ENCODE data around the gene INPP4B. TPM values are rescaled to one million over a fixed set of nuclear protein-coding genes. Genes with fewer than 3 reads are reported as not detected.

The INPP4B gene
- polyA plus RNA-seq, 1 experiment, result 18.1 TPM

DNA sequence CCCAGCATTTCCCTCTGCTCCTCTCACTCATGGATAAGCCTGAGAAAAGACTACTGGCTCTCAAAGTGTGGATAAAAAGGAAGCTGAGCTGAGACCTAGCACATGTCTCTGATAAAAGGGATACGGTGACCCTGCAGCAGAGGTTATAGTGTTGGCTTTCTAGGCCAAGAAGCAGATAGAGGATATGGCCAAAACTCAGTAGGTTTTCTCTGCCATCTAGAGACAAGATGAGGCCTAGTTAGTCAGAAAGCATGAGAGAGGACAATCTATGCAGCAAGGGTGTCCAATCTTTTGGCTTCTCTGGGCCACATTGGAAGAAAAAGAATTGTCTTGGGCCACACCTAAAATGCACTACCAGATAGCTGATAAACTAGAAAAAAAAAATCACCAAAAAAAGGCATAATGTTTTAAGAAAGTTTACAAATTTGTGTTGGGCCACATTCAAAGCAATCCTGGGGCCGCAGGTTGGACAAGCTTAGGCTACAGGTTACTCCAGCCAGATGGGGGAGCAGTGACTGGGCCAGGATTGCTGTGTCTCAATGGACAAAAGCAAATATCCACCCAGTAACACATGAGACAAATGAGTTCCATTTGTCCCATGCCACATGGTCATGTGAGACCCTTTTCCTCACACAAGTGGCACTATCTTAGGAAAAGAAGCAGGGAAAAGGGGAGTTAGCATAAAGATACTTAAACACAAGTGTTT lies 411.4 kb downstream of the INPP4B start:
- Histone ChIP-seq H3K36me3 (ENCODE audit: control insufficient read depth, insufficient read depth, low read length) (no peaks in the 10 kb centered on the region), H3K4me3 (ENCODE audit: low read depth, low read length) (no peak overlapping the region), H3K27me3 (ENCODE audit: control insufficient read depth, insufficient read depth, low read length) (no peaks in the 10 kb centered on the region)
- POLR2A ChIA-PET, result no interaction called here
- TF ChIP-seq, protein P1, sequence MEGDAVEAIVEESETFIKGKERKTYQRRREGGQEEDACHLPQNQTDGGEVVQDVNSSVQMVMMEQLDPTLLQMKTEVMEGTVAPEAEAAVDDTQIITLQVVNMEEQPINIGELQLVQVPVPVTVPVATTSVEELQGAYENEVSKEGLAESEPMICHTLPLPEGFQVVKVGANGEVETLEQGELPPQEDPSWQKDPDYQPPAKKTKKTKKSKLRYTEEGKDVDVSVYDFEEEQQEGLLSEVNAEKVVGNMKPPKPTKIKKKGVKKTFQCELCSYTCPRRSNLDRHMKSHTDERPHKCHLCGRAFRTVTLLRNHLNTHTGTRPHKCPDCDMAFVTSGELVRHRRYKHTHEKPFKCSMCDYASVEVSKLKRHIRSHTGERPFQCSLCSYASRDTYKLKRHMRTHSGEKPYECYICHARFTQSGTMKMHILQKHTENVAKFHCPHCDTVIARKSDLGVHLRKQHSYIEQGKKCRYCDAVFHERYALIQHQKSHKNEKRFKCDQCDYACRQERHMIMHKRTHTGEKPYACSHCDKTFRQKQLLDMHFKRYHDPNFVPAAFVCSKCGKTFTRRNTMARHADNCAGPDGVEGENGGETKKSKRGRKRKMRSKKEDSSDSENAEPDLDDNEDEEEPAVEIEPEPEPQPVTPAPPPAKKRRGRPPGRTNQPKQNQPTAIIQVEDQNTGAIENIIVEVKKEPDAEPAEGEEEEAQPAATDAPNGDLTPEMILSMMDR (IDR thresholded peaks at IDR 0.05; ENCODE audit: insufficient read depth, low read depth, low read length), result no peak
- DNase-seq (ENCODE audit: low read depth), result no peak
- CTCF ChIA-PET, result no interaction called here

- ChIA-PET CTCF (no interaction called here), POLR2A (no interaction called here)
- TF ChIP-seq, protein P1 (IDR thresholded peaks at IDR 0.05; ENCODE audit: insufficient read depth, low read depth, low read length), result no peak
- Histone ChIP-seq H3K4me3 (ENCODE audit: low read depth, low read length) (no peak overlapping the region), H3K36me3 (ENCODE audit: control insufficient read depth, insufficient read depth, low read length) (no peaks in the 10 kb centered on the region), H3K27me3 (ENCODE audit: control insufficient read depth, insufficient read depth, low read length) (no peaks in the 10 kb centered on the region)
- no peak for DNase-seq (ENCODE audit: low read depth)
Measured at GRCh38 chr4:142428715-142429114, 417.4 kb downstream of the INPP4B start.

DNA sequence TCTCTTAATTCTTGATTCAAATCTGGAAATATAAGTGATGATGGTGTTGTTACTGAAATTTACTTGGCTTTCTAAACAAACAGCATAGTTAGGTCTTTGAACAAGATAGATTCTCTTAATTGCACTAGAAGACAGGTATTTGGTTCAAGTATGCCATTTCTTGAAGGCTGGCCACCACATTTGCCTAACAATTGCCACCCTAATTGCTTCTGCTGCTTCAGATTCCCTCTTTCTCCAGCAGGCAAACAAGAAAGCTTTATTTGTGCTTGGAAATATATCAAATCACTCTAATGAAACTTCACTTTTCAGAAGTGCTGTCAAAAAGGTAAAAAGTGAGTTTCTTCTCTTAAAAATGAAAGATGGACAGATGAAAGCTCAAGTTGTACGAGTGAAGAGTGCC lies 418.6 kb downstream of the INPP4B start:
- H3K4me3 ChIP-seq (ENCODE audit: low read depth, low read length), result no peak overlapping the region
- DNase-seq (ENCODE audit: low read depth), result no peak
- POLR2A ChIA-PET, result no interaction called here
- H3K36me3 ChIP-seq (ENCODE audit: control insufficient read depth, insufficient read depth, low read length), result no peaks in the 10 kb centered on the region
- CTCF ChIA-PET, result interaction anchor here (0.8 kb wide), 1 partner anchor 68 kb away, joined by 3 read pairs; no protein-coding TSS in a partner anchor
- H3K27me3 ChIP-seq (ENCODE audit: control insufficient read depth, insufficient read depth, low read length), result no peaks in the 10 kb centered on the region
- TF ChIP-seq, protein P1 (IDR thresholded peaks at IDR 0.05; ENCODE audit: insufficient read depth, low read depth, low read length), result no peak

DNA sequence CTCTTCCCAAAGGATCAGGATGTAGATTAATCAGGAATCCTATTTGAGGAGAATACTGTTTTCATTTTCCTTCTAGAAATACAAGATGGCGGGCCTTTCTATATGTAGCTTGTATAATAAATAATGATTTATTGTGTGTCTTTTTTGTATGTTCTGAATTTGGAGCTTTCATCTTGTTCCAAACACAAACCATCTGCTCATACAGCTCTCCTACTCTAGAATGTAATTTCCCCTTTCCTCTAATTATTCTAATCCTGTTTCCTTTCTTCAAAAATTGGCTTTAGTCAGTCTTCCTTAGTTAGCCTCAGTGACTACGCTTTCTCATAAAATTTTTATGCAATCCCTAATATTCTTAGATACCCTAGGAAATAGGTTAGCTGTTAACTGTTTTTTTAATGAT lies 422.2 kb downstream of the INPP4B start:
- CTCF ChIA-PET, result no interaction called here

GRCh38 chr4:142420311-142421095 lies 425.6 kb downstream of the INPP4B start:
- H3K4me3 ChIP-seq (ENCODE audit: low read depth, low read length), result no peak overlapping the region
- no peaks in the 10 kb centered on the region for H3K36me3 ChIP-seq (ENCODE audit: control insufficient read depth, insufficient read depth, low read length)
- H3K27me3 ChIP-seq (ENCODE audit: control insufficient read depth, insufficient read depth, low read length), result no peaks in the 10 kb centered on the region
- DNase-seq (ENCODE audit: low read depth), result no peak
- ChIA-PET CTCF (no interaction called here), POLR2A (interaction anchor here (0.6 kb wide), 1 partner anchor 13 kb away, joined by 3 read pairs; no protein-coding TSS in a partner anchor)
- TF ChIP-seq, protein P1 (IDR thresholded peaks at IDR 0.05; ENCODE audit: insufficient read depth, low read depth, low read length), result no peak

More for the DNA sequence above, 422.2 kb downstream of the INPP4B start:
- H3K4me3 ChIP-seq (ENCODE audit: low read depth, low read length), result no peak overlapping the region
- no peaks in the 10 kb centered on the region for H3K36me3 ChIP-seq (ENCODE audit: control insufficient read depth, insufficient read depth, low read length)
- POLR2A ChIA-PET, result no interaction called here
- no peak for DNase-seq (ENCODE audit: low read depth)
- TF ChIP-seq, protein P1 (IDR thresholded peaks at IDR 0.05; ENCODE audit: insufficient read depth, low read depth, low read length), result no peak
- H3K27me3 ChIP-seq (ENCODE audit: control insufficient read depth, insufficient read depth, low read length), result no peaks in the 10 kb centered on the region
